Uterus (tissue), 2 donors: Measurements from ENCODE around the gene RAPGEF5.

ENCODE experiments used
- CTCF ChIP-seq, 4 experiments: fragments of 200-600 bp in 2 of 4; fragments of 450-650 bp in 2 of 4; sonication (generic) in 2 of 4; IDR thresholded peaks; one replicate each; pipeline ENCODE4 v1.5.1; 2016 to 2019; ENCODE audit warnings: antibody characterized with exemption in 4 of 4, mild to moderate bottlenecking in 2 of 4, moderate library complexity in 1 of 4
- POLR2A ChIP-seq, 2 donors: fragments of 450-650 bp; IDR thresholded peaks; one replicate each; pipeline ENCODE4 v1.6.1; 2016; ENCODE audit warnings: antibody characterized with exemption in 2 of 2, mild to moderate bottlenecking in 1 of 2, moderate library complexity in 1 of 2

- no peak for TF ChIP-seq POLR2A (IDR thresholded peaks at IDR 0.05)
- TF ChIP-seq CTCF (IDR thresholded peaks at IDR 0.05): no peak
Measured at GRCh38 chr7:22167482-22167881, 189.5 kb downstream of the RAPGEF5 start.
